Measurements from ENCODE around the gene COA1.

COA1 gene

GRCh38 chr7:43646603-43647338 lies 82.6 kb downstream of the COA1 start:
- Histone ChIP-seq H3K27me3 (ENCODE audit: low read length) (no peaks in the 10 kb centered on the region), H3K9me2 (replicated peaks; ENCODE audit: insufficient read depth, low read length) (no peaks in the 10 kb centered on the region), H3K79me2 (ENCODE audit: insufficient read depth, low read length) (peaks cover 25% of the 10 kb centered on the region), H3K27ac (ENCODE audit: low read depth, low read length) (peak overlapping the region; percentile 98), H3F3A (ENCODE audit: insufficient read depth) (peaks cover 90% of the 10 kb centered on the region), H3K9ac (ENCODE audit: low read length) (peak overlapping the region; percentile 70), H2AFZ (ENCODE audit: low read depth, low read length, severe bottlenecking) (no peak overlapping the region), H3K4me2 (ENCODE audit: low read depth, low read length, poor library complexity, severe bottlenecking) (peak overlapping the region; percentile 96), H3K9me3 (ENCODE audit: insufficient read depth, low read length) (no peaks in the 10 kb centered on the region), H3K4me3 (ENCODE audit: insufficient read depth, low read length, poor library complexity, severe bottlenecking) (peak overlapping the region; percentile 21), H3K36me3 (ENCODE audit: low read length) (no peaks in the 10 kb centered on the region), H4K20me1 (ENCODE audit: low read depth, low read length) (no peaks in the 10 kb centered on the region)
- no peak for TF ChIP-seq EZH2phosphoT487 (conservative IDR thresholded peaks at IDR 0.05; ENCODE audit: low read length)
- TF ChIP-seq, protein P1, sequence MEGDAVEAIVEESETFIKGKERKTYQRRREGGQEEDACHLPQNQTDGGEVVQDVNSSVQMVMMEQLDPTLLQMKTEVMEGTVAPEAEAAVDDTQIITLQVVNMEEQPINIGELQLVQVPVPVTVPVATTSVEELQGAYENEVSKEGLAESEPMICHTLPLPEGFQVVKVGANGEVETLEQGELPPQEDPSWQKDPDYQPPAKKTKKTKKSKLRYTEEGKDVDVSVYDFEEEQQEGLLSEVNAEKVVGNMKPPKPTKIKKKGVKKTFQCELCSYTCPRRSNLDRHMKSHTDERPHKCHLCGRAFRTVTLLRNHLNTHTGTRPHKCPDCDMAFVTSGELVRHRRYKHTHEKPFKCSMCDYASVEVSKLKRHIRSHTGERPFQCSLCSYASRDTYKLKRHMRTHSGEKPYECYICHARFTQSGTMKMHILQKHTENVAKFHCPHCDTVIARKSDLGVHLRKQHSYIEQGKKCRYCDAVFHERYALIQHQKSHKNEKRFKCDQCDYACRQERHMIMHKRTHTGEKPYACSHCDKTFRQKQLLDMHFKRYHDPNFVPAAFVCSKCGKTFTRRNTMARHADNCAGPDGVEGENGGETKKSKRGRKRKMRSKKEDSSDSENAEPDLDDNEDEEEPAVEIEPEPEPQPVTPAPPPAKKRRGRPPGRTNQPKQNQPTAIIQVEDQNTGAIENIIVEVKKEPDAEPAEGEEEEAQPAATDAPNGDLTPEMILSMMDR (IDR thresholded peaks at IDR 0.05; ENCODE audit: insufficient read depth, low read length, poor library complexity, severe bottlenecking), result no peak

DNA sequence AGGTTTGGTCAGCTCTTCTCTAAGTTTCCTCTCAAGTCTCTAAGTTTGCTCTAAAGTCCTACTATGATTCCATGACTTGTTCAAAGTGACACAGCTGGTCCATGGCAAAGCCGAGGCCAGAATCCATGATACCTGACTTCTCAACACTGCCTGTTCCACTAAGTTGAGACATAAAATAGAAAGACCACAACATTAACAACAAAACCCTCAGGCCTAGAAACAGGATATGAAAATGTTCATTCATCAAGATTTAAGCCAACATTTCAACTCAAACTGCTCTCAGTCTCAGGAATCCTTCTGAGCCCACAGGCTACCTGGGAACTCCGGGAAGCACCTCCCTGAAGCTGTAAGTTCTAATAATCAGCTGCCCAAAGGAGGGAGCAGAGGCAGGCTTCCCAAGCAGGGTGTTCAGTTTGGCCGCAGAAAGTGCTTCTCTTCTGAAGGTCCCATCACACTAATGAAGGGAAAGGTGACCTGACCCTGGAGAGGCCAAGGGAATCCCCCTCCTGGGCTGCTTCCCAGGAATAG lies 83.6 kb downstream of the COA1 start:
- Histone ChIP-seq H3K9me2 (replicated peaks; ENCODE audit: insufficient read depth, low read length) (no peaks in the 10 kb centered on the region), H3K27ac (ENCODE audit: low read depth, low read length) (peak overlapping the region; percentile 98), H3K9ac (ENCODE audit: low read length) (peak overlapping the region; percentile 70), H3K36me3 (ENCODE audit: low read length) (peaks cover 1% of the 10 kb centered on the region; the same call in 1 of the 2 replicates), H2AFZ (ENCODE audit: low read depth, low read length, severe bottlenecking) (no peak overlapping the region), H3K4me2 (ENCODE audit: low read depth, low read length, poor library complexity, severe bottlenecking) (peak overlapping the region; percentile 96), H3K9me3 (ENCODE audit: insufficient read depth, low read length) (no peaks in the 10 kb centered on the region), H3K27me3 (ENCODE audit: low read length) (no peaks in the 10 kb centered on the region), H3K4me3 (ENCODE audit: insufficient read depth, low read length, poor library complexity, severe bottlenecking) (no peak overlapping the region), H3F3A (ENCODE audit: insufficient read depth) (peaks cover 90% of the 10 kb centered on the region), H3K79me2 (ENCODE audit: insufficient read depth, low read length) (peaks cover 25% of the 10 kb centered on the region), H4K20me1 (ENCODE audit: low read depth, low read length) (no peaks in the 10 kb centered on the region)
- TF ChIP-seq, protein P1 (IDR thresholded peaks at IDR 0.05; ENCODE audit: insufficient read depth, low read length, poor library complexity, severe bottlenecking), result no peak
- no peak for TF ChIP-seq EZH2phosphoT487 (conservative IDR thresholded peaks at IDR 0.05; ENCODE audit: low read length)

DNA sequence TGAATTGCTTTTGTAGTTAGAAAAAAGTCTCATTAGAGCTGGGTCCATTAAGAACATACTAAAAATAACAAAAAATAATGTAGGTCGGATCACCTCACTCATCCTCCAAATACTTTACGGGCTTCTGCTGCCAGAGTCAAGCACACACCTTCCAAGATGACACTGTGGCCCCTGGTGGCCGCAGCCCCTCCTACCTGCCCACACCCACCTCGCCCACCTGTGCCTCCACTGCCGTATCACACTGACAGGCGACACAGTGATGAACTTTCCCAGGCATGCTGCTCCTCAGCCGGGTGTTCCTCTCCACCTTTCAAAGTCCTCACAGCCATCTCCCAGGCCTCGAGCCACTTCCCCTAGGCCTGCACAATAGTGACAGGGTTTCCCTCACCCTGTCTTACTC lies 85.5 kb downstream of the COA1 start:
- Histone ChIP-seq H3K79me2 (ENCODE audit: insufficient read depth, low read length) (peaks cover 25% of the 10 kb centered on the region), H3K9me3 (ENCODE audit: insufficient read depth, low read length) (no peaks in the 10 kb centered on the region), H3K36me3 (ENCODE audit: low read length) (peaks cover 19% of the 10 kb centered on the region; the same call in 1 of the 2 replicates), H2AFZ (ENCODE audit: low read depth, low read length, severe bottlenecking) (no peak overlapping the region), H4K20me1 (ENCODE audit: low read depth, low read length) (no peaks in the 10 kb centered on the region), H3K9me2 (replicated peaks; ENCODE audit: insufficient read depth, low read length) (no peaks in the 10 kb centered on the region), H3K4me3 (ENCODE audit: insufficient read depth, low read length, poor library complexity, severe bottlenecking) (no peak overlapping the region), H3K27ac (ENCODE audit: low read depth, low read length) (peak overlapping the region; percentile 84), H3K27me3 (ENCODE audit: low read length) (no peaks in the 10 kb centered on the region), H3F3A (ENCODE audit: insufficient read depth) (peaks cover 90% of the 10 kb centered on the region), H3K9ac (ENCODE audit: low read length) (peak overlapping the region; percentile 35), H3K4me2 (ENCODE audit: low read depth, low read length, poor library complexity, severe bottlenecking) (peak overlapping the region; percentile 28)
- TF ChIP-seq EZH2phosphoT487 (conservative IDR thresholded peaks at IDR 0.05; ENCODE audit: low read length), result no peak
- TF ChIP-seq, protein P1 (IDR thresholded peaks at IDR 0.05; ENCODE audit: insufficient read depth, low read length, poor library complexity, severe bottlenecking), result no peak

All from SU-DHL-6 (cell line).